Stomach (tissue), 9 donors: Measurements from ENCODE around the gene WASF1. TPM values are rescaled to one million over a fixed set of nuclear protein-coding genes. Genes with fewer than 3 reads are reported as not detected.

Experiments
- DNase-seq, 2 donors: peaks; one replicate each; pipeline versions ENCODE4 v3.0.0 to v3.0.0-alpha.2; 2013 to 2019
- H3K27ac ChIP-seq, 5 donors: fragments of 200-600 bp in 4 of 5; sonication (generic) in 4 of 5; one replicate each; pipeline ENCODE4 v1.5.1; 2013 to 2019; ENCODE audit warnings: mild to moderate bottlenecking in 1 of 5, moderate library complexity in 1 of 5
- H3K27me3 ChIP-seq, 3 donors: fragments of 200-600 bp; sonication (generic); one replicate each; pipeline ENCODE4 v1.5.1; 2017 to 2019; ENCODE audit warnings: mixed run types in 1 of 3
- H3K36me3 ChIP-seq, 4 donors: fragments of 200-600 bp; sonication (generic); 1 replicate in 3 of 4; 2 replicates in 1 of 4; pipeline ENCODE4 v1.5.1; 2016 to 2019
- H3K4me1 ChIP-seq, 4 donors: fragments of 200-600 bp; sonication (generic); one replicate each; pipeline ENCODE4 v1.5.1; 2016 to 2019
- H3K4me3 ChIP-seq, 4 donors: fragments of 200-600 bp; sonication (generic) in 3 of 4; one replicate each; pipeline ENCODE4 v1.5.1; 2016 to 2019; ENCODE audit warnings: mild to moderate bottlenecking in 1 of 4
- H3K9me3 ChIP-seq, 4 donors: fragments of 200-600 bp; sonication (generic); one replicate each; pipeline ENCODE4 v1.5.1; 2016 to 2019
- EP300 ChIP-seq: sonication (generic); formaldehyde crosslinking; IDR thresholded peaks from one replicate; pipeline ENCODE4 v1.6.1; 2017; ENCODE audit warnings: antibody characterized with exemption
- POLR2A ChIP-seq, 4 donors: fragments of 450-650 bp; IDR thresholded peaks; one replicate each; pipeline ENCODE4 v1.6.1; 2016; ENCODE audit warnings: antibody characterized with exemption in 4 of 4, control low read depth in 2 of 4, mild to moderate bottlenecking in 1 of 4, moderate library complexity in 1 of 4
- POLR2AphosphoS5 ChIP-seq, 3 donors: sonication (generic); formaldehyde crosslinking; IDR thresholded peaks; one replicate each; pipeline ENCODE4 v1.6.1; 2016; ENCODE audit warnings: antibody characterized with exemption in 3 of 3
- WGBS, 5 donors: extraction: QIAGEN DNeasy Blood & Tissue Kit in 3 of 5; methylation state at CpG; one replicate each; pipeline versions ENCODE4 v1.1.5 to v1.1.7; 2013 to 2018; 5-methylcytosine and 5-hydroxymethylcytosine counted together
- intact Hi-C: fragments of 100-400 bp; cut with DNase I; formaldehyde crosslinking; loops from one replicate; pipeline ENCODE4 v1.15.1; 2023; ENCODE audit warnings: low total_unique reads
- polyA plus RNA-seq, 3 donors: library from polyadenylated mRNA; stranded (reverse); fragments of 200-250 nt; gene quantifications; one replicate each; pipeline ENCODE4 v1.2.3, GENCODE V29; 2013
- total RNA-seq, 5 donors: library from RNA; depleted of rRNA; stranded (reverse); fragments of >200 nt; gene quantifications; one replicate each; pipeline versions ENCODE4 v1.1.0 to v1.2.3, GENCODE V29; 2014 to 2016
- TF ChIP-seq, protein P1 (sequence below), 7 experiments: fragments of 450-650 bp in 4 of 7; fragments of 200-600 bp in 3 of 7; sonication (generic) in 3 of 7; IDR thresholded peaks; one replicate each; pipeline ENCODE4 v1.5.1; 2016 to 2019; ENCODE audit warnings: antibody characterized with exemption in 7 of 7, control low read depth in 2 of 7, mild to moderate bottlenecking in 1 of 7
- donor health status: healthy with polysubstance abuse.
- donor health status: Bipolar disorder and iron deficiency.
- donor health status: healthy.

Gene WASF1
- total and polyA plus RNA-seq, 8 donors: 0.58 to 17.0 (median 6.0) TPM

DNA sequence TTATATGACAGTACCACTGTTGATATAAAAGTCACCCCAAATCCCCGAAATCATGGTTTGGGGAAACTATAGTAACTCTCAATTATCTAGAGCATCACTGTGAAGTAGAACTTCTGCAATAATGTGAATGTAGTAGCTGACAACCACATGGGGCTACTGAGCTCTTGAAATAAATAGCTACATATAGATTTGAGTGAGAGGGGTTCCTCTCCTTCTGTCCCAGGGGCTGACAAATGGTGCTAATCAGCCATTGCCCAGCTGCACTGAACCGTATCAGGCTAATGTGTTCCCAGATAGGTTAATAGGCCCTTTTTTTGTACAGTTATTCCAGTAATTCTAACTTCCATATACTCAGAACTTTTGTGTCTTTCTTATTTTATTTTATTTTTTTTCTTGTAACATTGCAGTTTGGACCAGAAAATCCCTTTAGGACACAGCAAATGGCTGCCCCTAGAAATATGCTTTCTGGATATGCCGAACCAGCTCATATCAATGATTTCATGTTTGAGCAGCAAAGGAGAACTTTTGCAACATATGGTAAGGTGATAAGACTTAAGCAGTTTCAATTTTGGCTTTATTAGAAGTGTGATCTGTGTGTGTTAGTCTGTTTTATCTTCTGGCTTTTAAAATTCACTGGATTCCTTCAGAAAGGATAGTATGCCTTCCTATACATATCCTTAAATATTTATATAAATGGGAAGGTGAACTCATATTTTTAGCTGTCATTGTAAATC lies 21.8 kb upstream of the WASF1 start:
- intact Hi-C loops: no loop called here
- no peak for TF ChIP-seq POLR2A (IDR thresholded peaks at IDR 0.05)
- TF ChIP-seq, protein P1, sequence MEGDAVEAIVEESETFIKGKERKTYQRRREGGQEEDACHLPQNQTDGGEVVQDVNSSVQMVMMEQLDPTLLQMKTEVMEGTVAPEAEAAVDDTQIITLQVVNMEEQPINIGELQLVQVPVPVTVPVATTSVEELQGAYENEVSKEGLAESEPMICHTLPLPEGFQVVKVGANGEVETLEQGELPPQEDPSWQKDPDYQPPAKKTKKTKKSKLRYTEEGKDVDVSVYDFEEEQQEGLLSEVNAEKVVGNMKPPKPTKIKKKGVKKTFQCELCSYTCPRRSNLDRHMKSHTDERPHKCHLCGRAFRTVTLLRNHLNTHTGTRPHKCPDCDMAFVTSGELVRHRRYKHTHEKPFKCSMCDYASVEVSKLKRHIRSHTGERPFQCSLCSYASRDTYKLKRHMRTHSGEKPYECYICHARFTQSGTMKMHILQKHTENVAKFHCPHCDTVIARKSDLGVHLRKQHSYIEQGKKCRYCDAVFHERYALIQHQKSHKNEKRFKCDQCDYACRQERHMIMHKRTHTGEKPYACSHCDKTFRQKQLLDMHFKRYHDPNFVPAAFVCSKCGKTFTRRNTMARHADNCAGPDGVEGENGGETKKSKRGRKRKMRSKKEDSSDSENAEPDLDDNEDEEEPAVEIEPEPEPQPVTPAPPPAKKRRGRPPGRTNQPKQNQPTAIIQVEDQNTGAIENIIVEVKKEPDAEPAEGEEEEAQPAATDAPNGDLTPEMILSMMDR (IDR thresholded peaks at IDR 0.05): no peak
- TF ChIP-seq EP300: no peak
- no peak for TF ChIP-seq POLR2AphosphoS5 (IDR thresholded peaks at IDR 0.05)
- WGBS, 5 donors: 63 to 78% (median 69%) methylated on average over 3 of the region's 3 CpGs

GRCh38 chr6:110198561-110198960 lies 19.1 kb upstream of the WASF1 start:
- no peak for DNase-seq
- Histone ChIP-seq H3K9me3 (no peaks in the 10 kb centered on the region), H3K27ac (no peak overlapping the region), H3K4me3 (no peak overlapping the region), H3K4me1 (peaks cover 0 to 22% (median 7%) of the 10 kb centered on the region in 4 donors), H3K27me3 (no peaks in the 10 kb centered on the region), H3K36me3 (peaks cover 8 to 14% (median 10%) of the 10 kb centered on the region in 4 donors)
- intact Hi-C loops: no loop called here
- TF ChIP-seq POLR2A (IDR thresholded peaks at IDR 0.05): no peak
- no peak for TF ChIP-seq EP300
- TF ChIP-seq, protein P1 (IDR thresholded peaks at IDR 0.05): no peak
- TF ChIP-seq POLR2AphosphoS5 (IDR thresholded peaks at IDR 0.05): no peak
- 97 to 98% (median 98%) methylated on average over 3 of the region's 3 CpGs for WGBS, 5 donors

More for the DNA sequence above, 21.8 kb upstream of the WASF1 start:
- peaks cover 0 to 18% (median 7%) of the 10 kb centered on the region in 4 donors for H3K4me1 ChIP-seq
- no peak overlapping the region for H3K4me3 ChIP-seq
- no peaks in the 10 kb centered on the region for H3K9me3 ChIP-seq
- no peak overlapping the region for H3K27ac ChIP-seq
- H3K36me3 ChIP-seq: peaks cover 0 to 4% (median 0%) of the 10 kb centered on the region in 4 donors
- no peaks in the 10 kb centered on the region for H3K27me3 ChIP-seq
- DNase-seq: no peak

DNA sequence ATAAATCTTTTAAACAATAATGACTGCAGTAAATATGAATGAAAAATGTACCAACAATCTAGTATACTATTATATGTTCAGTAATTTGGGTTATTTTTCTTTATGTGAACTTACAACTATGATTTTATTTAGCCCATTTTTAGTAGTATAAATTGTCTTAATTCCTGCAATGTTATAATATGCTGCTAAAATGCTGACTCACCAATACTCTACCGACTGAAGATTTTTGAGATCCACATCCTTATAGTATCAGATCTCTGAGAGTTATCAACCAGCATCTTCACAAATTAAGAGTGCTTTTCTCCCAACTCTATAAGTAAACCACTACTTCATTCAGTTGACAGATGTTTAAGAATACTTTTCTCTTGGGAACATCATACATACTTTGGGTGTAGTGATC lies 17.4 kb upstream of the WASF1 start:
- WGBS, 5 donors: 83 to 93% (median 88%) methylated on average over 1 of the region's 1 CpG
- H3K4me3 ChIP-seq: no peak overlapping the region
- no peak for DNase-seq
- H3K27ac ChIP-seq: no peak overlapping the region
- H3K9me3 ChIP-seq: no peaks in the 10 kb centered on the region
- no peak for TF ChIP-seq EP300
- TF ChIP-seq, protein P1 (IDR thresholded peaks at IDR 0.05): no peak
- no peaks in the 10 kb centered on the region for H3K27me3 ChIP-seq
- peaks cover 8 to 19% (median 17%) of the 10 kb centered on the region in 4 donors for H3K36me3 ChIP-seq
- peaks cover 0 to 22% (median 7%) of the 10 kb centered on the region in 4 donors for H3K4me1 ChIP-seq
- intact Hi-C loops: no loop called here

DNA sequence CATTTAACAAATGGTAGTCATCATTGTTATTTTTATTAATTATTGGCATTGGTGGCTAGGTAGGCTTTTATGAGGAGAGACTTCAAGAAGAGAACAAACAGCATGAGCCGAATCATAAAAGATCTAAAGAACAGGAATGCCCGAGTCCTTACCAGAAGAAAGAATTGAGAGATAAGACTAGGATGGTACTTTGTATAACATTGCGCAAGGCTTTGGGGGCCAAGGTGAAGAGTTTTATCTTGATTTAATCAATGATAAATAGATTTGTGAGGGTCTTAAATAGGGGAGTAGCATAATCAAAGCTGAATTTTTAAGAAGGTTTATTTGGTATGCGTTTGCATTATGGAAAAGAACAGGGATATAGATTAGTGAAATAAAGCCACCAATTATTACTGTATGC lies 16.2 kb upstream of the WASF1 start:
- intact Hi-C loops: no loop called here
- peaks cover 0 to 14% (median 6%) of the 10 kb centered on the region in 4 donors for H3K4me1 ChIP-seq
- H3K27ac ChIP-seq: no peak overlapping the region
- WGBS, 5 donors: 88 to 93% (median 92%) methylated on average over 4 of the region's 4 CpGs
- H3K27me3 ChIP-seq: no peaks in the 10 kb centered on the region
- TF ChIP-seq, protein P1 (IDR thresholded peaks at IDR 0.05): no peak
- no peak for TF ChIP-seq POLR2AphosphoS5 (IDR thresholded peaks at IDR 0.05)
- TF ChIP-seq EP300: no peak
- no peak for TF ChIP-seq POLR2A (IDR thresholded peaks at IDR 0.05)
- H3K36me3 ChIP-seq: peaks cover 8 to 19% (median 17%) of the 10 kb centered on the region in 4 donors
- H3K9me3 ChIP-seq: no peaks in the 10 kb centered on the region
- DNase-seq: no peak
- no peak overlapping the region for H3K4me3 ChIP-seq
